Tibial artery (tissue), 4 donors: ENCODE results near the gene HELB.

ENCODE experiments used
- DNase-seq, 2 donors: peaks; one replicate each; pipeline ENCODE4 v3.0.0-alpha.2; 2019
- H3K27ac ChIP-seq, 2 donors: fragments of 200-600 bp; sonication (generic) in 1 of 2; 1 replicate in 1 of 2; 2 replicates in 1 of 2; pipeline ENCODE4 v1.5.1; 2018 to 2019; ENCODE audit warnings: mild to moderate bottlenecking in 1 of 2
- H3K27me3 ChIP-seq, 2 donors: fragments of 200-600 bp; sonication (generic) in 1 of 2; one replicate each; pipeline versions ENCODE4 v1.5.1 to v1.6.0; 2016 to 2019
- H3K36me3 ChIP-seq, 3 donors: fragments of 200-600 bp; sonication (generic) in 2 of 3; one replicate each; pipeline ENCODE4 v1.5.1; 2016 to 2019; ENCODE audit warnings: mild to moderate bottlenecking in 2 of 3
- H3K4me1 ChIP-seq, 4 donors: fragments of 200-600 bp; sonication (generic) in 2 of 4; 1 replicate in 3 of 4; 2 replicates in 1 of 4; pipeline ENCODE4 v1.5.1; 2016 to 2019
- H3K4me3 ChIP-seq, 2 donors: fragments of 200-600 bp; sonication (generic) in 1 of 2; 1 replicate in 1 of 2; 2 replicates in 1 of 2; pipeline ENCODE4 v1.5.1; 2018 to 2019; ENCODE audit warnings: mild to moderate bottlenecking in 2 of 2
- H3K9me3 ChIP-seq, 3 donors: fragments of 200-600 bp; sonication (generic) in 1 of 3; one replicate each; pipeline ENCODE4 v1.5.1; 2016 to 2019
- CTCF ChIP-seq, 2 experiments: fragments of 200-600 bp in 1 of 2; fragments of 450-650 bp in 1 of 2; IDR thresholded peaks; one replicate each; pipeline ENCODE4 v1.5.1; 2017 to 2019; ENCODE audit warnings: antibody characterized with exemption in 2 of 2, mild to moderate bottlenecking in 1 of 2, moderate library complexity in 1 of 2
- intact Hi-C: fragments of 100-400 bp; cut with DNase I; formaldehyde crosslinking; loops from one replicate; pipeline ENCODE4 v1.15.0; 2023; ENCODE audit warnings: low total_unique reads

The HELB gene

GRCh38 chr12:66387117-66387516, 84.8 kb downstream of the HELB start:
- no peak overlapping the region for H3K27ac ChIP-seq
- no peak for DNase-seq
- H3K4me3 ChIP-seq, result no peak overlapping the region
- no peaks in the 10 kb centered on the region for H3K36me3 ChIP-seq
- H3K9me3 ChIP-seq, result no peaks in the 10 kb centered on the region
- H3K27me3 ChIP-seq, result no peaks in the 10 kb centered on the region
- TF ChIP-seq CTCF (IDR thresholded peaks at IDR 0.05), result no peak
- H3K4me1 ChIP-seq, result no peaks in the 10 kb centered on the region
- intact Hi-C loops, result no loop called here
